ENCODE results near the gene OSBPL8.

OSBPL8 gene

GRCh38 chr12:76543813-76544347 is 15.7 kb downstream of the OSBPL8 start:
- H3K9ac ChIP-seq (ENCODE audit: low read depth, low read length): no peak overlapping the region
- H3K27me3 ChIP-seq (ENCODE audit: control insufficient read depth, insufficient read depth, low read length): no peaks in the 10 kb centered on the region
- peaks cover 63% of the 10 kb centered on the region for H3K4me1 ChIP-seq (ENCODE audit: control insufficient read depth, insufficient read depth, low read length)
- no peaks in the 10 kb centered on the region for H3K9me3 ChIP-seq (ENCODE audit: control insufficient read depth, insufficient read depth, low read length)
- H3K36me3 ChIP-seq (ENCODE audit: control insufficient read depth, insufficient read depth, low read length): no peaks in the 10 kb centered on the region
- H3K27ac ChIP-seq (ENCODE audit: low read depth, low read length): no peak overlapping the region
- H3K4me3 ChIP-seq (ENCODE audit: low read depth, low read length): no peak overlapping the region

- Histone ChIP-seq H3K9me3 (ENCODE audit: control insufficient read depth, insufficient read depth, low read length) (no peaks in the 10 kb centered on the region), H3K27ac (ENCODE audit: low read depth, low read length) (no peak overlapping the region), H3K4me1 (ENCODE audit: control insufficient read depth, insufficient read depth, low read length) (peaks cover 54% of the 10 kb centered on the region), H3K9ac (ENCODE audit: low read depth, low read length) (no peak overlapping the region), H3K27me3 (ENCODE audit: control insufficient read depth, insufficient read depth, low read length) (no peaks in the 10 kb centered on the region), H3K36me3 (ENCODE audit: control insufficient read depth, insufficient read depth, low read length) (no peaks in the 10 kb centered on the region), H3K4me3 (ENCODE audit: low read depth, low read length) (no peak overlapping the region)
Observed at GRCh38 chr12:76542908-76543307, 16.7 kb downstream of the OSBPL8 start.

GRCh38 chr12:76539727-76540126 is 19.8 kb downstream of the OSBPL8 start:
- Histone ChIP-seq H3K4me1 (ENCODE audit: control insufficient read depth, insufficient read depth, low read length) (peaks cover 22% of the 10 kb centered on the region), H3K9ac (ENCODE audit: low read depth, low read length) (no peak overlapping the region), H3K4me3 (ENCODE audit: low read depth, low read length) (no peak overlapping the region), H3K27me3 (ENCODE audit: control insufficient read depth, insufficient read depth, low read length) (no peaks in the 10 kb centered on the region), H3K36me3 (ENCODE audit: control insufficient read depth, insufficient read depth, low read length) (no peaks in the 10 kb centered on the region), H3K27ac (ENCODE audit: low read depth, low read length) (no peak overlapping the region), H3K9me3 (ENCODE audit: control insufficient read depth, insufficient read depth, low read length) (no peaks in the 10 kb centered on the region)

GRCh38 chr12:76537923-76538322 is 21.6 kb downstream of the OSBPL8 start:
- H3K27ac ChIP-seq (ENCODE audit: low read depth, low read length): no peak overlapping the region
- peaks cover 26% of the 10 kb centered on the region; the same call in 1 of the 2 replicates for H3K4me1 ChIP-seq (ENCODE audit: control insufficient read depth, insufficient read depth, low read length)
- H3K36me3 ChIP-seq (ENCODE audit: control insufficient read depth, insufficient read depth, low read length): no peaks in the 10 kb centered on the region
- no peak overlapping the region for H3K9ac ChIP-seq (ENCODE audit: low read depth, low read length)
- no peaks in the 10 kb centered on the region for H3K27me3 ChIP-seq (ENCODE audit: control insufficient read depth, insufficient read depth, low read length)
- no peaks in the 10 kb centered on the region for H3K9me3 ChIP-seq (ENCODE audit: control insufficient read depth, insufficient read depth, low read length)
- no peak overlapping the region for H3K4me3 ChIP-seq (ENCODE audit: low read depth, low read length)

GRCh38 chr12:76536546-76536945 is 23.0 kb downstream of the OSBPL8 start:
- no peaks in the 10 kb centered on the region for H3K9me3 ChIP-seq (ENCODE audit: control insufficient read depth, insufficient read depth, low read length)
- H3K4me3 ChIP-seq (ENCODE audit: low read depth, low read length): no peak overlapping the region
- no peak overlapping the region for H3K9ac ChIP-seq (ENCODE audit: low read depth, low read length)
- H3K27me3 ChIP-seq (ENCODE audit: control insufficient read depth, insufficient read depth, low read length): no peaks in the 10 kb centered on the region
- peaks cover 26% of the 10 kb centered on the region; the same call in 1 of the 2 replicates for H3K4me1 ChIP-seq (ENCODE audit: control insufficient read depth, insufficient read depth, low read length)
- H3K36me3 ChIP-seq (ENCODE audit: control insufficient read depth, insufficient read depth, low read length): no peaks in the 10 kb centered on the region
- H3K27ac ChIP-seq (ENCODE audit: low read depth, low read length): no peak overlapping the region

- Histone ChIP-seq H3K36me3 (ENCODE audit: control insufficient read depth, insufficient read depth, low read length) (no peaks in the 10 kb centered on the region), H3K27me3 (ENCODE audit: control insufficient read depth, insufficient read depth, low read length) (no peaks in the 10 kb centered on the region), H3K9ac (ENCODE audit: low read depth, low read length) (no peak overlapping the region), H3K27ac (ENCODE audit: low read depth, low read length) (no peak overlapping the region), H3K4me3 (ENCODE audit: low read depth, low read length) (no peak overlapping the region), H3K4me1 (ENCODE audit: control insufficient read depth, insufficient read depth, low read length) (peaks cover 35% of the 10 kb centered on the region), H3K9me3 (ENCODE audit: control insufficient read depth, insufficient read depth, low read length) (no peaks in the 10 kb centered on the region)
Observed at GRCh38 chr12:76535170-76535569, 24.4 kb downstream of the OSBPL8 start.

GRCh38 chr12:76533331-76533730 is 26.2 kb downstream of the OSBPL8 start:
- no peaks in the 10 kb centered on the region for H3K36me3 ChIP-seq (ENCODE audit: control insufficient read depth, insufficient read depth, low read length)
- peak overlapping the region; percentile 45 for H3K27ac ChIP-seq (ENCODE audit: low read depth, low read length)
- H3K9ac ChIP-seq (ENCODE audit: low read depth, low read length): no peak overlapping the region
- H3K27me3 ChIP-seq (ENCODE audit: control insufficient read depth, insufficient read depth, low read length): no peaks in the 10 kb centered on the region
- no peak overlapping the region for H3K4me3 ChIP-seq (ENCODE audit: low read depth, low read length)
- H3K9me3 ChIP-seq (ENCODE audit: control insufficient read depth, insufficient read depth, low read length): no peaks in the 10 kb centered on the region; the same call in 1 of the 2 replicates
- peaks cover 32% of the 10 kb centered on the region for H3K4me1 ChIP-seq (ENCODE audit: control insufficient read depth, insufficient read depth, low read length)

GRCh38 chr12:76532520-76532919 is 27.1 kb downstream of the OSBPL8 start:
- H3K4me1 ChIP-seq (ENCODE audit: control insufficient read depth, insufficient read depth, low read length): peaks cover 32% of the 10 kb centered on the region
- H3K27ac ChIP-seq (ENCODE audit: low read depth, low read length): no peak overlapping the region
- no peaks in the 10 kb centered on the region; the same call in 1 of the 2 replicates for H3K36me3 ChIP-seq (ENCODE audit: control insufficient read depth, insufficient read depth, low read length)
- H3K27me3 ChIP-seq (ENCODE audit: control insufficient read depth, insufficient read depth, low read length): no peaks in the 10 kb centered on the region
- no peak overlapping the region for H3K4me3 ChIP-seq (ENCODE audit: low read depth, low read length)
- H3K9ac ChIP-seq (ENCODE audit: low read depth, low read length): no peak overlapping the region
- H3K9me3 ChIP-seq (ENCODE audit: control insufficient read depth, insufficient read depth, low read length): peaks cover 3% of the 10 kb centered on the region; the same call in 1 of the 2 replicates

- no peaks in the 10 kb centered on the region for H3K27me3 ChIP-seq (ENCODE audit: control insufficient read depth, insufficient read depth, low read length)
- H3K4me1 ChIP-seq (ENCODE audit: control insufficient read depth, insufficient read depth, low read length): peaks cover 32% of the 10 kb centered on the region
- H3K9me3 ChIP-seq (ENCODE audit: control insufficient read depth, insufficient read depth, low read length): peaks cover 7% of the 10 kb centered on the region; the same call in 1 of the 2 replicates
- peak overlapping the region; percentile 35 for H3K27ac ChIP-seq (ENCODE audit: low read depth, low read length)
- H3K36me3 ChIP-seq (ENCODE audit: control insufficient read depth, insufficient read depth, low read length): no peaks in the 10 kb centered on the region; the same call in 1 of the 2 replicates
- H3K4me3 ChIP-seq (ENCODE audit: low read depth, low read length): no peak overlapping the region
- no peak overlapping the region for H3K9ac ChIP-seq (ENCODE audit: low read depth, low read length)
Observed at GRCh38 chr12:76531056-76531455, 28.5 kb downstream of the OSBPL8 start.

GRCh38 chr12:76530516-76530915 is 29.1 kb downstream of the OSBPL8 start:
- Histone ChIP-seq H3K4me1 (ENCODE audit: control insufficient read depth, insufficient read depth, low read length) (peaks cover 32% of the 10 kb centered on the region), H3K9ac (ENCODE audit: low read depth, low read length) (no peak overlapping the region), H3K27me3 (ENCODE audit: control insufficient read depth, insufficient read depth, low read length) (no peaks in the 10 kb centered on the region), H3K27ac (ENCODE audit: low read depth, low read length) (no peak overlapping the region), H3K4me3 (ENCODE audit: low read depth, low read length) (no peak overlapping the region), H3K36me3 (ENCODE audit: control insufficient read depth, insufficient read depth, low read length) (no peaks in the 10 kb centered on the region; the same call in 1 of the 2 replicates), H3K9me3 (ENCODE audit: control insufficient read depth, insufficient read depth, low read length) (peaks cover 7% of the 10 kb centered on the region; the same call in 1 of the 2 replicates)

- Histone ChIP-seq H3K9me3 (ENCODE audit: control insufficient read depth, insufficient read depth, low read length) (peaks cover 7% of the 10 kb centered on the region; the same call in 1 of the 2 replicates), H3K27ac (ENCODE audit: low read depth, low read length) (no peak overlapping the region)
Observed at GRCh38 chr12:76529226-76529918, 30.2 kb downstream of the OSBPL8 start.

More at GRCh38 chr12:76529226-76529918, 30.2 kb downstream of the OSBPL8 start:
- H3K9ac ChIP-seq (ENCODE audit: low read depth, low read length): no peak overlapping the region
- H3K4me3 ChIP-seq (ENCODE audit: low read depth, low read length): no peak overlapping the region
- no peaks in the 10 kb centered on the region for H3K27me3 ChIP-seq (ENCODE audit: control insufficient read depth, insufficient read depth, low read length)
- H3K4me1 ChIP-seq (ENCODE audit: control insufficient read depth, insufficient read depth, low read length): peaks cover 29% of the 10 kb centered on the region
- no peaks in the 10 kb centered on the region; the same call in 1 of the 2 replicates for H3K36me3 ChIP-seq (ENCODE audit: control insufficient read depth, insufficient read depth, low read length)
